NT2/D1 (cell line): ENCODE results near the gene HBD.

Source experiments
- SUZ12 ChIP-seq: IDR thresholded peaks from 2 replicates; pipeline ENCODE4 v1.6.1; 2011; ENCODE audit not compliant: insufficient read length, insufficient read depth; ENCODE audit errors: extremely low read depth
- YY1 ChIP-seq: IDR thresholded peaks from 2 replicates; pipeline ENCODE4 v1.6.1; 2011; ENCODE audit not compliant: insufficient read length, insufficient read depth
- ZNF274 ChIP-seq: IDR thresholded peaks from 2 replicates; pipeline ENCODE4 v1.6.1; 2011; ENCODE audit warnings: mild to moderate bottlenecking, low read depth, low read length

DNA sequence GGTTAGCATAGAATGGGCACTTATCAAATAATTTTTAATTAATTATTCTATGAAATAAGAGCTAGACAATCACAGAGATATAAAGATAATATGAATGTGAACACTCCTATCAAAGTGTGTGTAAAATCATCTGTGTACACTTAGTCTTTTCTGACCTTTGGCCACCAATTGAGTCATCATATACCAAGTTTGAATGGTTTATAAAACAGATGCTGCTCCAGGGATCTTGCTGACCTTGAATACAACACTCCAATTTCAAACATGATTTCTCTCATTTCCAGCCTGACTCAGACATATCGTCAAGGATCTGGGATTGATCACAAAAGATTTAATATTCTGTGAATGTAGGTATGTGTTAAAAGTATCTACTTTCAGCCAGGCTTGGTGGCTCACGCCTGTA, 30.9 kb downstream of the HBD start:
- TF ChIP-seq YY1: no peak
- no peak for TF ChIP-seq ZNF274
- no peak for TF ChIP-seq SUZ12
